GM12801 (cell line): ENCODE measurements around the gene KCNAB2.

Source experiments
- TF ChIP-seq, protein P1 (sequence below): IDR thresholded peaks from one replicate; pipeline ENCODE4 v1.5.1; 2011; ENCODE audit warnings: control low read depth; ENCODE audit not compliant: insufficient read length; ENCODE audit errors: extremely low read depth

KCNAB2 gene

DNA sequence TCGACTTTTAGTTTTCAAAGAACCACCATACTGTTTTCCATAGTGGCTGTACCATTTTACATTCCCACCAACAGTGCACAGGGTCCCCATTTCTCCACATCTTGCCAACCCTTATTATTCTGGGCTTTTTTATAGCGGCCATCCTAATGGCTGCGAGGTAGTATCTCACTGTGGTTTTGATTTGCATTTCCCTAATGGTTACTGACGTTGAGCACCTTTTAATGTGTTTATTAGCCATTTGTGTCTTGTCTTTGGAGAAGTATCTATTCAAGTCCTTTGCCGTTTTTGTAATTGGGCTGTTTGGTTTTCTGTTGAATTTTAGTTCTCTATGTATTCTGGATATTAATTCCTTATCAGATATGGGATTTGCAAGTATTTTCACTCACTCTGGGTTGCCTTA lies 22.3 kb upstream of the KCNAB2 start:
- TF ChIP-seq, protein P1, sequence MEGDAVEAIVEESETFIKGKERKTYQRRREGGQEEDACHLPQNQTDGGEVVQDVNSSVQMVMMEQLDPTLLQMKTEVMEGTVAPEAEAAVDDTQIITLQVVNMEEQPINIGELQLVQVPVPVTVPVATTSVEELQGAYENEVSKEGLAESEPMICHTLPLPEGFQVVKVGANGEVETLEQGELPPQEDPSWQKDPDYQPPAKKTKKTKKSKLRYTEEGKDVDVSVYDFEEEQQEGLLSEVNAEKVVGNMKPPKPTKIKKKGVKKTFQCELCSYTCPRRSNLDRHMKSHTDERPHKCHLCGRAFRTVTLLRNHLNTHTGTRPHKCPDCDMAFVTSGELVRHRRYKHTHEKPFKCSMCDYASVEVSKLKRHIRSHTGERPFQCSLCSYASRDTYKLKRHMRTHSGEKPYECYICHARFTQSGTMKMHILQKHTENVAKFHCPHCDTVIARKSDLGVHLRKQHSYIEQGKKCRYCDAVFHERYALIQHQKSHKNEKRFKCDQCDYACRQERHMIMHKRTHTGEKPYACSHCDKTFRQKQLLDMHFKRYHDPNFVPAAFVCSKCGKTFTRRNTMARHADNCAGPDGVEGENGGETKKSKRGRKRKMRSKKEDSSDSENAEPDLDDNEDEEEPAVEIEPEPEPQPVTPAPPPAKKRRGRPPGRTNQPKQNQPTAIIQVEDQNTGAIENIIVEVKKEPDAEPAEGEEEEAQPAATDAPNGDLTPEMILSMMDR: no peak

GRCh38 chr1:6024376-6024775 lies 21.3 kb upstream of the KCNAB2 start:
- TF ChIP-seq, protein P1: no peak

- TF ChIP-seq, protein P1: no peak
Observed at GRCh38 chr1:6025269-6026094, 20.2 kb upstream of the KCNAB2 start.

GRCh38 chr1:6026095-6026809 lies 19.4 kb upstream of the KCNAB2 start:
- TF ChIP-seq, protein P1: no peak

DNA sequence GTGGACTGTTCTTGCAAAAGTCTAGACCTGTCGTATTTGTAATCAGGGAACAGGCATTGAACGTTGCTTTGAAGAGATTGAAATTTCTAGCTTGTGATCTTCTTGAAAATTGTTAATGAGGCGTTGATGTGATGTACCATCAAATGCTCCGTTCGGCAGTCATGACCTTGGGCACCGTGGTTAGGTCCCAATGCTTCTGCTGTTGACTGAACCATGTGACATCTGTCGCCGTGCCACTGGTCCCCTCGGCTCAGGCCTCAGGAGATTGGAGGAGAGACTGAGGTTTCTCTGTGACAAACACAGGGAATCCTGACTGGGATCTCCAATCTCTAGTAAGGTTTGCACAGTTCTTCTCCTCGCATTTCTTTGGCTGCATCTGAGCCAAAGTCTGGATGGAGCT lies 18.1 kb upstream of the KCNAB2 start:
- TF ChIP-seq, protein P1: no peak

GRCh38 chr1:6028042-6028850 lies 17.4 kb upstream of the KCNAB2 start:
- TF ChIP-seq, protein P1: no peak

DNA sequence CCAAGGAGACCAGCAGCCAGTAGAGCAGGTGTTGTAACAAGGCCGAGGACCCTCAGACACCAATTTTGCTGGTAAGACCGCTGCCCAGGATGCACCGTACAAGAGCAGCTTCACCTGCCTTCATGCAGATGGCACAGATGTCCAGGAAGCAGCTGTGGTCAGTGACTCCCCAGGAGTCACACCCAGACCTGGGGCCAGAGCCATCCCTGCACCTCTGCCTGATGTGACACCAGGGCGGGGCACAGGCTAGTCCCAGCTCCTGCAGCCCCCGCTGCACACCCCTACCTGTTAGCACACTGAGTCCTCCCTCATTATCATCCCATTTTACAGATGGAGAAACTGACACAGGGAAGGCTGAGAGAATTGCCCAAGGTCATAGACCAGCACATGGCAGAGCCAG lies 16.3 kb upstream of the KCNAB2 start:
- TF ChIP-seq, protein P1: no peak
